ES-I3 (cell line): ENCODE results near the gene FAM20A.

Experiments used
- H3K36me3 ChIP-seq: 2 replicates; pipeline ENCODE4 v1.6.1; 2013; ENCODE audit warnings: mild to moderate bottlenecking, low read length, control low read depth, moderate library complexity; ENCODE audit not compliant: insufficient read depth
- H3K4me1 ChIP-seq: 2 replicates; pipeline ENCODE4 v1.6.1; 2013; ENCODE audit warnings: mild to moderate bottlenecking, control low read depth, low read length; ENCODE audit not compliant: insufficient read depth
- H3K9ac ChIP-seq: 2 replicates; pipeline ENCODE4 v1.6.1; 2013; ENCODE audit warnings: low read depth, mild to moderate bottlenecking, low read length, moderate library complexity
- H3K9me3 ChIP-seq: 2 replicates; pipeline ENCODE4 v1.6.1; 2013; ENCODE audit warnings: mild to moderate bottlenecking, low read length, moderate library complexity; ENCODE audit not compliant: control insufficient read depth, insufficient read depth

Gene FAM20A

DNA sequence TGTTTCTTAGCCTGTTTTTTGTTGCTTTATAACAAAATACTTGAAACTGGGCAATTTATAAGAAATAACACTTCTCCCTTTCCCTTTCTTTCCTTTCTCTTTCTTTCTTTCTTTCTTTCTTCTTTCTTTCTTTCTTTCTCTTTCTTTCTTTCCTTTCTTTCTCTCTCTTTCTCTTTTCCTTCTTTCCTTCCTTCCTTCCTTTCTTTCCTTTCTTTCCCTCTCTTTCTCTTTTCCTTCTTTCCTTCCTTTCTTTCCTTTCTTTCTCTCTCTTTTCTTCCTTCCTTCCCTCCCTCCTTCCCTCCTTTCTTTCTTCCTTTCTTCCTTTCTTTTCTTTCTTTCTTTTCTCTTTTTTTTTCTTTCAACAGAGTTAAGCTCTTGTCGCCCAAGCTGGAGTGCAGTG lies 27.8 kb downstream of the FAM20A start:
- H3K9ac ChIP-seq, result no peak overlapping the region
- H3K9me3 ChIP-seq, result no peaks in the 10 kb centered on the region

DNA sequence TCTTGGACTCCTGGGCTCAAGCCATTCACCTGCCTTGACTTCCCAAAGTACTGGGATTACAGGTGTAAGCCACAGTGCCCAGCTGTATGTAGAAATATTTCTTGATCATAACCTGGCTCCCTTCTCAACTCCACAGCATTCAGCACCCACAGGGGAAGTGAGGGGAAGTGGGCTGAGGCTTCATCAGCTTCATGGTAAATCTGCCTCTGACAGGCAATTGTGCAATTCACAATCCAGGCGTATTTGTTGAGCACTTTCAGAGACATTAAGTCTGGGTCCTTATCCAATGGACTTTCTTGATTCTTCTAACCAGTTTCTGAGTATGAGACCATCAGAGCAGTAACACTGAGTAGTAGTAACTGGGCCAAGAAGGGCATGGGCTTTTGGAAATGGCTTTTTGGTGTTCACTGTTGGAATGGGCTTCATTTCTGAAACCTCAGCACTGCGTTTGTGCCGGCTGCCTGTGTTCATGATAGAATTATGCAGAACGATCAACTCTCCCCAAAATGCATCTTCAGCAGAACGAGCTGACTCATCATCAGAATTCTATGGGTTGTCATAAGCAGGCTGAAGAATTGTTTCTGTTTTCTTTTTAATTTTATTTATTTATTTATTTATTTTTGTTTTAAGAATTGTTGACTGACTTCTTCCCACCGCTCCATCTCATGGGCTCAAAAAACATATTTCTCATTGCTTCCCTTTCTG lies 28.9 kb downstream of the FAM20A start:
- Histone ChIP-seq H3K36me3 (no peaks in the 10 kb centered on the region), H3K4me1 (no peaks in the 10 kb centered on the region)

More for the DNA sequence above, 27.8 kb downstream of the FAM20A start:
- Histone ChIP-seq H3K36me3 (no peaks in the 10 kb centered on the region), H3K4me1 (no peaks in the 10 kb centered on the region)

DNA sequence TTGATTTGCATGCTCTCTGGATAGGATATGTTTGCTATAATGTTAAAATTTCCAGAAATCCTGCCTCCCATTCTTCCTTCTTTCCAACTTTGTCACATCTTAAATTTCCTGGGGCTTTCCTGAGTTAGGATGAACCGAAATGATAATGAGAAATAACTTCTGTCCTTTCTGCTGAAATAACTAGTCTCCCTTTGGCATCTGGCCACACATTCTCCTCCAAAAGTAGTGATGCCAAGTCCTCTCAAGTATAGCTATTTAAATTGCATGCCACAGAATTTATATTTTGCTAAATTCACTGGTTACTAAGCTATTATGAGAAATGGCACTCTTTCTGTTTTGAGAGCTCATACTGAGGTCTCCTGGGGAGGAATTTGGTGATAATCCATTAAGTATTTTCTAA lies 30.6 kb downstream of the FAM20A start:
- Histone ChIP-seq H3K36me3 (no peaks in the 10 kb centered on the region), H3K9ac (no peak overlapping the region), H3K9me3 (no peaks in the 10 kb centered on the region; the same call in 1 of the 2 replicates), H3K4me1 (no peaks in the 10 kb centered on the region)

More for the DNA sequence above, 28.9 kb downstream of the FAM20A start:
- no peaks in the 10 kb centered on the region; the same call in 1 of the 2 replicates for H3K9me3 ChIP-seq
- H3K9ac ChIP-seq, result no peak overlapping the region

DNA sequence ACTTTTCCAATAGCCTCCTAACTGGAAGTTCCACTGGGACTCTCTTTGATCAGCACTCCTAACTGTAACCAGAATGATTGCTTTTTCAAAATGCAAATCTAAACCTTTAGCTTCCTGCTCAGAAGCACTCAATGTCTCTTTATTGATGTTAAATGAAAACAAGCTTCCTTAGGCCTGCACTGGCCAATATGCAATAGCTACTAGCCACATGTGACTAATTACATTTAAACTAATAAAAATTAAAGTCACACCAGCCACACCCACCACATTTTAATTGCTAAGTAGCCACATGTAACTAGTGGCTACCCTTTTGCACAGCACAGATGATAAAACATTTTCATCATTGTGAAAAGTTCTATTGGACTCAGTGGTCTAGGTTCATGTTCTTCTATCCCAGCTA lies 31.8 kb downstream of the FAM20A start:
- no peaks in the 10 kb centered on the region for H3K4me1 ChIP-seq

GRCh38 chr17:68568581-68568980 lies 32.6 kb downstream of the FAM20A start:
- Histone ChIP-seq H3K4me1 (no peaks in the 10 kb centered on the region), H3K36me3 (no peaks in the 10 kb centered on the region), H3K9me3 (no peaks in the 10 kb centered on the region; the same call in 1 of the 2 replicates), H3K9ac (no peak overlapping the region)

More for the DNA sequence above, 31.8 kb downstream of the FAM20A start:
- no peaks in the 10 kb centered on the region for H3K36me3 ChIP-seq
- no peaks in the 10 kb centered on the region; the same call in 1 of the 2 replicates for H3K9me3 ChIP-seq
- H3K9ac ChIP-seq, result no peak overlapping the region

- Histone ChIP-seq H3K9me3 (no peaks in the 10 kb centered on the region; the same call in 1 of the 2 replicates), H3K9ac (no peak overlapping the region), H3K4me1 (no peaks in the 10 kb centered on the region), H3K36me3 (no peaks in the 10 kb centered on the region)
Observed at GRCh38 chr17:68567581-68567980, 33.6 kb downstream of the FAM20A start.

DNA sequence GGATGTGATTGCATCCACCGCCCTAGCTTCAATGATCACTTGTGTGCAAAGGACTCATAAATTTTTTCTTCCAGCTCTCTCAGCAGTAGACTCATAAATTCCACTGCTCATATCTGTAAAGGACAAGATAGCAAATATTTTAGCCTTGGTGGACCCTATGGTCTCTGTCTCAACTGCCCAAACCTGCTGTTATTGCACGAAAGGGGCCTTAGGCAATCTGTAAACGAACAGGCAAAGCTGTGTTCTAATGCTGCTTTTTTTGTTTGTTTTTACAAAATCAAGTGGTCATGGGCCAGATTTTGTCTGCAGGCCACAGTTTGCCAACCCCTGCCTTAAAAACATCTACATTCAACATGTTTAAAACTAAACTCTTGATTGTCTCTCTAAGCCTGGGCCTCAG lies 34.1 kb downstream of the FAM20A start:
- Histone ChIP-seq H3K36me3 (no peaks in the 10 kb centered on the region), H3K9me3 (no peaks in the 10 kb centered on the region; the same call in 1 of the 2 replicates), H3K4me1 (no peaks in the 10 kb centered on the region), H3K9ac (no peak overlapping the region)

DNA sequence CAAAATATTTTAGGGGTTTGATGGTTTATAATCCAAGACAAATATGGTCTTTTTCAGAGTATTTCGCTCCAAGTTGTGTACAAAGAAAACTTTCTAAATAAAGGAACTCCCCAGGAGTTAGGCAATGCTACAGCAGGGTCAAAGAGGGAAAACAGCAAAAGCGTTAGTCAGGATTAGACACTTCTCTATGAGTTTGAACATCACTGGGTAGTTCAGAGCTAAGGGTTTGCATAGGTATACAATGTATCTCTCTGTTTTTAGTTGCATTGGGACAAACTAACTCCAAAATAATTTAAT lies 34.8 kb downstream of the FAM20A start:
- Histone ChIP-seq H3K9ac (no peak overlapping the region), H3K4me1 (no peaks in the 10 kb centered on the region), H3K36me3 (no peaks in the 10 kb centered on the region), H3K9me3 (no peaks in the 10 kb centered on the region; the same call in 1 of the 2 replicates)

GRCh38 chr17:68565661-68566441 lies 35.3 kb downstream of the FAM20A start:
- Histone ChIP-seq H3K9ac (no peak overlapping the region), H3K9me3 (no peaks in the 10 kb centered on the region; the same call in 1 of the 2 replicates), H3K4me1 (no peaks in the 10 kb centered on the region), H3K36me3 (no peaks in the 10 kb centered on the region)

- Histone ChIP-seq H3K9ac (no peak overlapping the region), H3K9me3 (no peaks in the 10 kb centered on the region; the same call in 1 of the 2 replicates), H3K36me3 (no peaks in the 10 kb centered on the region), H3K4me1 (no peaks in the 10 kb centered on the region)
Observed at GRCh38 chr17:68564415-68565111, 36.6 kb downstream of the FAM20A start.

DNA sequence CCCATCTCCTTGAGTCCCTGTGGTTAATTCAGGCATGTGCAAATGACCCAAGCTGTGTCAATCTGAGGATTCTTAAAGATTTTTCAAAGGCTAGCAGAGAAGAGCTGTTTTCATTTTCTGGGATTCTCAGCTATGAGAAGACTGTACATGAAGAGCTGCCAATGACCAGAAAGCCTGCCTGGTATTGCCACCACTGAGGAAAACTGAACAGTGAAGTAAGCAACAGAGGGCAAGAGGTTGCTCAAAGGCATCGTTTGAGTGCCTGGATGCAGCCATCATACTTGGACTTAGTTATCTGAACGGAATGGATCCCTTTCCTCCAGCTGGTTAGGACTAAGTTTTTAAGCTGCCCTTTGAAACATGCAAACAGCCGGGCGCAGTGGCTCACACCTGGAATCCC lies 38.4 kb downstream of the FAM20A start:
- Histone ChIP-seq H3K4me1 (no peaks in the 10 kb centered on the region), H3K36me3 (no peaks in the 10 kb centered on the region), H3K9ac (no peak overlapping the region), H3K9me3 (no peaks in the 10 kb centered on the region)

DNA sequence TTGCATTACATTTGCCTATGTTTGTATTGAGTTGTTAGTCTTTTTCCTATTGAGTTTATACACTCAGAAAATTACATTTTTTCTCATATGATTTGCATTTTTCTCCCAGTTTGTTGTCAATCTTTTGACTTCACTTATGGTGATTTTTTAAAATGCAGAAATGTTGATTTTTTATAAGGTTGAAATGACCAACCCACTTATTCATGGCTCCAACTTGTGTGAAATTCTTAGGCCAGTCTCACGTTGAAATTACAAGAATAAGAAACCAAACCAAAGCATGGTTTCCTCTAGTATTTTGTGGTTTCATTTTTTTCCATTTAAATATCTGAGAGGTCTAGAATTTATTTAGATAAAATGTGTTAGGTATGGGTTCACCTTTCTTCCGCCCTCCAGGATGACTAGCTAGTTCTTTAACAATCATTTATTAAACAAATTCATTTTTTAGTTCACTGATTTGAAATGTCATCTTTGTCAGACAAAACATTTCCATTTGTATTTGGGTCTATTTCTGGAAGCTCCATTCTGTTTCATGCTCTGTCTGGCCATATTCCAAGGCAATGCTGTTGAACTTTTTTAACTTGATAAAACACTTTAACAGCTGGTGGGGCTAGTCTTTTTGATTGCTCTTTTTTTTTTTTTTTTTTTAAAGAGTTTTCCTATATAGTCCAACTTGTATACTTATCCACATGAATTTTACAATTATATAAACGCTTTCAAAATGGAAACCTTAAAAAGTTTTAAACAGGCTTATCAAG lies 40.0 kb downstream of the FAM20A start:
- no peaks in the 10 kb centered on the region for H3K4me1 ChIP-seq
- H3K9ac ChIP-seq, result no peak overlapping the region
- no peaks in the 10 kb centered on the region for H3K9me3 ChIP-seq
- no peaks in the 10 kb centered on the region for H3K36me3 ChIP-seq

- Histone ChIP-seq H3K36me3 (peaks cover 12% of the 10 kb centered on the region; the same call in 1 of the 2 replicates), H3K9ac (no peak overlapping the region), H3K9me3 (no peaks in the 10 kb centered on the region), H3K4me1 (no peaks in the 10 kb centered on the region)
Observed at GRCh38 chr17:68559316-68559715, 41.9 kb downstream of the FAM20A start.

DNA sequence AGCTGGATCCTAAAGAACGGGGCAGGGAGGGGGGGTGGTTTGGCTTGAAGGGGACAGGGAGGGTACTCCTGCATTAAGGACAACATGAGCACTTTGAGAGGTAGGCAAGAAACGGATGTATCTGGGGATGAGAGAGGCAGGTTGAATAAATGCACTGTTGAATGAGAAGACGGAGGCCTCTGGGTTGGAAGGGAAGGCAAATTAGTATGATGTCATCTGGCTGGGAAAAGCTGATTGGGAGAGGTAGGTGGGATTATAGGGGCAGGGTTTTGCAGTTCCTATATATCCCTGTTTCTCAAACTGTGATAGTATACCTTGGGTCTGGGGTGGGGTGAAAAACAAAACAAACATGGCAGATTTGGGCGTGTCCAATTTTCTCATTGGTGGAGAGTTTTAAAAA lies 44.6 kb downstream of the FAM20A start:
- no peaks in the 10 kb centered on the region for H3K4me1 ChIP-seq
- H3K36me3 ChIP-seq, result peaks cover 14% of the 10 kb centered on the region; the same call in 1 of the 2 replicates
- no peak overlapping the region for H3K9ac ChIP-seq
- no peaks in the 10 kb centered on the region for H3K9me3 ChIP-seq
